Trophoblast cell (in vitro differentiated cells and primary cell): ENCODE measurements around the gene SNAP91.
A peak's percentile ranks its signal among the peaks of the same experiment; 100 is the strongest.

Source experiments
- DNase-seq, 2 donors: peaks; one replicate each; pipeline ENCODE4 v3.0.0-alpha.2; 2016
- H2AFZ ChIP-seq: 2 replicates; pipeline ENCODE4 v1.6.1; 2013; ENCODE audit warnings: low read length, moderate library complexity, mild to moderate bottlenecking; ENCODE audit not compliant: insufficient read depth, poor library complexity
- H2AK5ac ChIP-seq: 2 replicates; pipeline ENCODE4 v1.6.1; 2013; ENCODE audit warnings: mild to moderate bottlenecking, low read length
- H2BK120ac ChIP-seq: 2 replicates; pipeline ENCODE4 v1.6.1; 2013; ENCODE audit warnings: low read length, mild to moderate bottlenecking, moderate library complexity; ENCODE audit not compliant: insufficient read depth, poor library complexity
- H2BK12ac ChIP-seq: 2 replicates; pipeline ENCODE4 v1.6.1; 2013; ENCODE audit warnings: mild to moderate bottlenecking, low read length, moderate library complexity
- H2BK5ac ChIP-seq: 2 replicates; pipeline ENCODE4 v1.6.1; 2013; ENCODE audit warnings: low read length, low read depth, moderate library complexity, mild to moderate bottlenecking; ENCODE audit not compliant: poor library complexity
- H3K14ac ChIP-seq: 2 replicates; pipeline ENCODE4 v1.6.1; 2013; ENCODE audit warnings: mild to moderate bottlenecking, low read length
- H3K18ac ChIP-seq: 2 replicates; pipeline ENCODE4 v1.6.1; 2013; ENCODE audit warnings: mild to moderate bottlenecking, low read length
- H3K23ac ChIP-seq: 2 replicates; pipeline ENCODE4 v1.6.1; 2013; ENCODE audit warnings: low read length
- H3K27ac ChIP-seq: 2 replicates; pipeline ENCODE4 v1.5.1; 2013; ENCODE audit warnings: low read depth, mild to moderate bottlenecking, inconsistent platforms, low read length, moderate library complexity
- H3K27me3 ChIP-seq: 2 replicates; pipeline ENCODE4 v1.6.1; 2013; ENCODE audit warnings: inconsistent platforms, mild to moderate bottlenecking, low read length, moderate library complexity; ENCODE audit not compliant: insufficient read depth
- H3K36me3 ChIP-seq, 2 experiments: 1 replicate in 1 of 2; 2 replicates in 1 of 2; pipeline ENCODE4 v1.6.1; 2013; ENCODE audit warnings: low read length in 2 of 2, mild to moderate bottlenecking in 2 of 2, moderate library complexity in 1 of 2; ENCODE audit not compliant: insufficient read depth in 2 of 2, control insufficient read depth in 1 of 2
- H3K4ac ChIP-seq: 2 replicates; pipeline ENCODE4 v1.6.1; 2013; ENCODE audit warnings: low read depth, mild to moderate bottlenecking, low read length, moderate library complexity
- H3K4me1 ChIP-seq, 2 experiments: 1 replicate in 1 of 2; 2 replicates in 1 of 2; pipeline ENCODE4 v1.6.1; 2013; ENCODE audit warnings: low read length in 2 of 2, mild to moderate bottlenecking in 2 of 2, moderate library complexity in 1 of 2; ENCODE audit not compliant: insufficient read depth in 2 of 2, control insufficient read depth in 1 of 2
- H3K4me2 ChIP-seq: 2 replicates; pipeline ENCODE4 v1.6.1; 2013; ENCODE audit warnings: inconsistent platforms, mild to moderate bottlenecking, low read length, moderate library complexity
- H3K4me3 ChIP-seq: 2 replicates; pipeline ENCODE4 v1.5.1; 2013; ENCODE audit warnings: mild to moderate bottlenecking, low read depth, low read length, inconsistent platforms
- H3K79me1 ChIP-seq: one replicate; pipeline ENCODE4 v1.6.1; 2013; ENCODE audit warnings: low read length
- H3K79me2 ChIP-seq: 2 replicates; pipeline ENCODE4 v1.6.1; 2013; ENCODE audit warnings: low read length, mild to moderate bottlenecking; ENCODE audit not compliant: control insufficient read depth, insufficient read depth, poor library complexity
- H3K9ac ChIP-seq: 2 replicates; pipeline ENCODE4 v1.6.1; 2013; ENCODE audit warnings: mild to moderate bottlenecking, low read length
- H3K9me3 ChIP-seq: 2 replicates; pipeline ENCODE4 v1.6.1; 2013; ENCODE audit warnings: low read depth, mild to moderate bottlenecking, control low read depth, inconsistent platforms, low read length; ENCODE audit not compliant: insufficient read depth
- H4K12ac ChIP-seq: 2 replicates; pipeline ENCODE4 v1.6.1; 2013; ENCODE audit warnings: low read depth, mild to moderate bottlenecking, low read length, moderate library complexity
- H4K8ac ChIP-seq: 2 replicates; pipeline ENCODE4 v1.6.1; 2013; ENCODE audit warnings: low read depth, mild to moderate bottlenecking, low read length, moderate library complexity
- H4K91ac ChIP-seq: one replicate; pipeline ENCODE4 v1.6.1; 2013; ENCODE audit warnings: low read depth, mild to moderate bottlenecking, low read length, moderate library complexity
- WGBS: extraction: QIAGEN DNeasy Blood & Tissue Kit; methylation state at CpG from one replicate; pipeline ENCODE4 v1.1.7; 2013; ENCODE audit warnings: missing lambda C conversion rate; ENCODE audit not compliant: insufficient read length, insufficient coverage; ENCODE audit errors: extremely low coverage; 5-methylcytosine and 5-hydroxymethylcytosine counted together

The SNAP91 gene

DNA sequence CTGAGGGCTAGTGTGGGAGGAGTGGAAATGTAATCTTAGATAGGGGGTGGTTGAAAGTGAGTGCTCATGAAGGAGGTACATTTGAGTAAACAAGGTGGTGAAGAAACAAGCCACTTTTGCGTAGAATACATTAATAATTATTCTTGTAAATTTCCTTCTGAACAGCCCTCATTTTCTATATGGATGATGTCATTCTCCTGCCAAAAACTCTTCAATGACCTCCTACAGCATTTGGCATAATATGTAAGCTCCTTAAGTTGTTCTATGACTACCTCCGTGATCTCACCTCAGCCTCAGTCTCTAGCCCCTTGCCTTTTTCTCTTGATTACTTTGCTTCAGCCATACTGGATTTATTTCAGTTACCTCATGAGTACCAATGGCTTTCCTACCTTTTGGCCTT, 14.0 kb upstream of the SNAP91 start:
- H2AFZ ChIP-seq = no peak overlapping the region
- no CpG with 5 or more reads among the region's 2 CpGs for WGBS

DNA sequence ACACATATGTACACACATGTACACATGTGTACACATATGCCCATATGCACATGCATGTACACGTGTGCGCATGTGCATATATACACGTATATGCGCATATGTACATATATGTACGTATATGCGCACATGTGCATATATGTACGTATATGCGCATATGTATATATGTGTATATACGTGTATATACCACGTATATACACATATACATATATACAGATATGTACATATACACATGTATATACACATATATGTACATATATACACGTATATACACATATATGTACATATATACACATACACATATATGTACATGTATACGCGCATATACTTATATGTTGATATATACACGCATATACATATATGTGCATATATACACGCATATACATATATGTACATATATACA, 8.9 kb upstream of the SNAP91 start:
- Histone ChIP-seq H3K27ac (no peak overlapping the region), H4K8ac (no peak overlapping the region), H3K36me3 (no peaks in the 10 kb centered on the region), H3K18ac (no peak overlapping the region), H2BK12ac (no peak overlapping the region), H3K9ac (no peak overlapping the region), H3K4me3 (no peak overlapping the region), H3K9me3 (no peaks in the 10 kb centered on the region), H3K4me1 (no peaks in the 10 kb centered on the region), H3K4ac (no peak overlapping the region), H2AFZ (no peak overlapping the region), H3K14ac (no peak overlapping the region), H2BK120ac (no peak overlapping the region), H3K23ac (no peak overlapping the region), H3K27me3 (no peaks in the 10 kb centered on the region), H3K79me1 (no peaks in the 10 kb centered on the region), H2AK5ac (no peak overlapping the region), H4K12ac (no peak overlapping the region), H3K79me2 (no peaks in the 10 kb centered on the region), H4K91ac (no peak overlapping the region), H2BK5ac (no peak overlapping the region), H3K4me2 (no peak overlapping the region)
- WGBS = no CpG with 5 or more reads among the region's 15 CpGs
- DNase-seq = no peak

More for the DNA sequence above, 14.0 kb upstream of the SNAP91 start:
- no peak overlapping the region for H3K14ac ChIP-seq
- no peak overlapping the region for H3K4ac ChIP-seq
- H3K36me3 ChIP-seq = no peaks in the 10 kb centered on the region
- no peak overlapping the region for H3K4me2 ChIP-seq
- H2BK120ac ChIP-seq = no peak overlapping the region
- H3K4me3 ChIP-seq = no peak overlapping the region
- H2BK5ac ChIP-seq = no peak overlapping the region
- H4K8ac ChIP-seq = no peak overlapping the region
- H3K18ac ChIP-seq = no peak overlapping the region
- H3K27me3 ChIP-seq = no peaks in the 10 kb centered on the region
- no peaks in the 10 kb centered on the region for H3K79me1 ChIP-seq
- no peaks in the 10 kb centered on the region for H3K9me3 ChIP-seq
- H3K23ac ChIP-seq = no peak overlapping the region
- no peak for DNase-seq
- H3K79me2 ChIP-seq = no peaks in the 10 kb centered on the region
- no peak overlapping the region for H2BK12ac ChIP-seq
- no peaks in the 10 kb centered on the region for H3K4me1 ChIP-seq
- H3K9ac ChIP-seq = no peak overlapping the region
- H4K91ac ChIP-seq = no peak overlapping the region
- no peak overlapping the region for H3K27ac ChIP-seq
- H2AK5ac ChIP-seq = no peak overlapping the region
- no peak overlapping the region for H4K12ac ChIP-seq

DNA sequence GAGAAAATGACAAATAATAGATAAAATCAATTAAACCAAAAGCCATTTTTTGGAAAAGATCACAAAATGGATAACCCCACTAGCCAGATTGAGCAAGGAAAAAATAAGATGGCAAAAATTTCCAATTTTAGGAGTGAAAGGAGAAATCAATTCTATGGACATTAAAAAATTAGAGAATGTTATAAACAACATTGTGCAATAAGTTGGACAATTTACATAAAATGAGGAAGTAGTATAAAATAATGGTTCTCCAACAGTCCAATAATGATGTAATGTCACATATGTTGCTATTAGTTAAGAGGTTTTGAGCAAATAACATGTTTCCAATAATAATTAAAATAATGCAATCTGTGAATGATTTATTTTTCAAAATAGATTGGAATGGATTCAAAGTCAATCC, 3.1 kb upstream of the SNAP91 start:
- no peak overlapping the region for H4K91ac ChIP-seq
- DNase-seq = no peak
- no peaks in the 10 kb centered on the region for H3K36me3 ChIP-seq
- no peak overlapping the region for H2BK120ac ChIP-seq
- H3K9ac ChIP-seq = no peak overlapping the region
- H3K79me2 ChIP-seq = no peaks in the 10 kb centered on the region
- no peak overlapping the region for H2BK12ac ChIP-seq
- H4K8ac ChIP-seq = no peak overlapping the region
- H3K27ac ChIP-seq = no peak overlapping the region
- H3K79me1 ChIP-seq = no peaks in the 10 kb centered on the region
- H3K4me3 ChIP-seq = no peak overlapping the region
- peaks cover 5 to 9% of the 10 kb centered on the region in 2 experiments for H3K4me1 ChIP-seq
- no peak overlapping the region for H2AFZ ChIP-seq
- no peak overlapping the region for H3K23ac ChIP-seq
- H3K4ac ChIP-seq = no peak overlapping the region
- H2AK5ac ChIP-seq = no peak overlapping the region
- peaks cover 6% of the 10 kb centered on the region for H3K9me3 ChIP-seq
- no peak overlapping the region for H3K14ac ChIP-seq
- H3K18ac ChIP-seq = no peak overlapping the region
- peaks cover 26% of the 10 kb centered on the region for H3K27me3 ChIP-seq
- H3K4me2 ChIP-seq = no peak overlapping the region
- no peak overlapping the region for H4K12ac ChIP-seq
- no peak overlapping the region for H2BK5ac ChIP-seq

DNA sequence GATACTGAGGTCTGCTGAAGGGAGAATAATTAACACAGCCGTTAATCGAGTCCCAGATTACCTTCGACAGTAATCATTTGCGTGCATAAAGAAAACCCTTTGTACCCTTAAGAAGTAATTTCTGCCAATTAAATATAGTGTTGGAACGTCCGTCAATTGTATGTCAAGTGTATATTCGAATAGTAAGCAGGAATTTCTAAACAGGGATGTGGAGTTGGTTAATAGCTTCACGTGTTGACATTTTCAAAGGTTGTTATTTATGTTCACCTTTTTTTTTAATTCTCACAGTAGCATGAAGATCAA, 798 bp upstream of the SNAP91 start:
- no peak overlapping the region for H4K91ac ChIP-seq
- H3K4me3 ChIP-seq = no peak overlapping the region
- no peaks in the 10 kb centered on the region for H3K79me1 ChIP-seq
- H3K79me2 ChIP-seq = no peaks in the 10 kb centered on the region
- H2AFZ ChIP-seq = no peak overlapping the region
- no peak overlapping the region for H3K18ac ChIP-seq
- H3K23ac ChIP-seq = no peak overlapping the region
- H4K8ac ChIP-seq = no peak overlapping the region
- no peak overlapping the region for H2BK12ac ChIP-seq
- H3K9me3 ChIP-seq = peaks cover 6% of the 10 kb centered on the region
- H3K36me3 ChIP-seq = no peaks in the 10 kb centered on the region
- H3K9ac ChIP-seq = no peak overlapping the region
- peaks cover 34% of the 10 kb centered on the region for H3K27me3 ChIP-seq
- peaks cover 5 to 9% of the 10 kb centered on the region in 2 experiments for H3K4me1 ChIP-seq
- H3K27ac ChIP-seq = no peak overlapping the region
- DNase-seq = no peak
- H2BK5ac ChIP-seq = no peak overlapping the region
- WGBS = no CpG with 5 or more reads among the region's 8 CpGs
- no peak overlapping the region for H2BK120ac ChIP-seq
- peak overlapping the region; percentile 100 for H3K4me2 ChIP-seq
- no peak overlapping the region for H3K14ac ChIP-seq
- no peak overlapping the region for H4K12ac ChIP-seq
- H2AK5ac ChIP-seq = no peak overlapping the region
- H3K4ac ChIP-seq = no peak overlapping the region
